Suppressor macrophage treated with lipopolysaccharide for 4 hours (primary cell): ENCODE results near the gene HARS1.
"Not testable (repeated sequence)": the region's sequence is repeated elsewhere in the genome, so short reads cannot be mapped to it uniquely, and the experiment has no call there.

Experiments used
- DNase-seq: peaks from one replicate; pipeline ENCODE4 v3.0.0-alpha.2; 2020

The HARS1 gene

DNA sequence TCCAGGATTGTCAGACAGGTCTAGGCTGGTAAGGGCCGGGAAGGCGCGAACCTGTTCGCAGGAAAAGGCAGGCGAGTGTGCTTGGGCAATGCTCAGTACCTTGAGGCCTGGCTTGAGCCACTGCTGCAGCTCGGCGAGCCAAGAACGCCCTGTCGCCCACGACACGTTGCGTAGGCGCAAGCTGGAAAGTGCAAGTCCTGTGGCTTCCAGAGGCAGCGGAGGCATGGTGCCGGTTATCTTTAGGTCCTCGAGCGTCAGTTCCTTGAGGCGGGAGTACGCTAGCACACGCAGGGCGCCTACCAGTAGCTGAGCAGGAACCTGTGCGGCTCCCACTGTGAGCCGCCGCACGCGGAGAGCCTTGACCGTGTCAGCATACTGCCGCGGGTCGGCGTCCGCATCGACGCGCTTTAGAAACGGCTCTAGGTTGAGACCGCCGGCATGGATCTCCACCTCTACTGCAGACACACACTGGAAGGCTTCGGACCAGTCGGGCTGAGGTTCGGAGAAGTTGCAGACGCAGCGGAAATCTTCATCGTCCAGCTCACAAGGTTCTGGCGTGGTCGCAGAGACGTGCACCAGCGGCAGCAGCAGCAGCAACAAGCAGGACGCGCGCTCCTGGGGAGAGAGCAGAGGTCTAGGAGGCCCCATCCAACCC is 58.7 kb downstream of the HARS1 start:
- peak; percentile 81 for DNase-seq

DNA sequence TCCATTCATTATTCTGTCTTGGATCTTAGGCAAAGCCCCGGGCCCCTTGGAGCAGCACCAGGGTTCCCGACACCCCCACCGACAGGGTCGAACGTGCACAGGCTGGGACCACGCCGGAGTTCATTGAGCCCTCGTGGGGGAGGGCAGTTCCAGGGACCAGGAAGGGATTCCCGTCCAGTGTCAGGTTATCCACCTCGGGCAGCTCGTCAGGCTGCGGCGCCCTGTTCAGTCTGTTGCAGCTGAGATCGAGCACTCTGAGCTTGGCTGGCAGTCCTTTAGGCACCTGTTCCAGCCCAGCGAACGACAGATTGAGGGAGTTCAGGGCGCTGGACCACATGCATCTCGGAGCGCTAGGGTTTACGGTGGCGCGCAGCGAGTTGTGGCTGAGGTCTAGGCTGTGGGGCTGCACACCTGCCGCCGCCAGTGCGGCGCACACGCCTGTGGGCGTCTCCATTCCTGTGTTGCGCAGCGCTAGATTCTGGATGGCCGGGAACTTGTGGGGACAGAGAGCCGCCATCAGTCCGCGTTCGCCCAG is 59.3 kb downstream of the HARS1 start:
- DNase-seq, result no peak

DNA sequence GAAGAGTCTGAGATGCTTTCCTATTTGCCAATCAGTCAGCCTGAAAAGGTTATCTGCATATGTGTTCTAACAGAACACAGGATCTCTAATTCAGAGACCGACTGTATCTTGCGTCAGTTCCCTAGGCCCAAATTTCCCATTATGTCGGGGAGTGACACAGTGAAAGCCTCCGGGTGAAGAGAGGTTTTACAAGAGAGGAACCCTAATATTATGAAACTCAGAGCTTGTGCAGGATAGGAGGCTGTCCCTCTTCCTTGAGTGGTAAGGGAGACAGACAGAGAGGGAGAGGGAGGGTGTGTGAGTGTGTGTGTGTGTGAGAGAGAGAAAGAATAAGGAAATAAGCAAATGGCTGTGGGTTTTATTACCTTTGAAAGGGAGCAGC is 60.1 kb downstream of the HARS1 start:
- DNase-seq, result peak; percentile 90

DNA sequence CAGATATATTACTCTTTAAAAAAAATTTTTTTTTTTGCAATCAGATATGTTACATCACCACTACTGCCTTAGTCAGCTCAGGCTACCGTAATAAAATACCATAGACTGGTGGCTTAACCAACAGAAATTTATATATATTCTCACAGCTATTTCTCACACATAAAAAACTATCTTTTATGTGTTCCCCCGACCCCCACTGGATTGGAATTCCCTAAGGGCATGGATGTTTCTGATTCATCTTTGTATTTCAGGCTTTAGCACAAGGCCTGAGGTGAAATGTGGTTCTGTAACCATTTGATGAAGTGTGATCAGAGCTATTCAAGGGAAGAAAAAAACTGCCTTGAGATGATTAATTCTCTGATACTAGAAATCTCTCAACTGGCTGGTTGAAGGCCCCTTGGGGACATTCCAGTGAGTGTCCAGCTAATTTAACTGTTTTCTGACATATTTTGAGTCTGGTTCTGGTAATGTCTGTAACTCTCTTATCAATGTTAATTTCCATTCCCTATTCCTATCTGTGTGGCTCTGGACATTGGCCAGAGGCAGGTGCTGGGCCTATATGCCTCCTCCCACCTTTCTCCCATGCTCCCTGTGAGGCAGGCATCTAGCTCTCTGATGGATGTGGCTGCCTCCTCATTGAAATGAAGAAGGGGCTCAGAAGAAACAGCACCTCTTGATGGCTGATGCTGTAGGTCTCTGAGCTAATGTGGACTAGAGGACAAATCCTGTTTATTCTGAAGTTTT is 60.7 kb downstream of the HARS1 start:
- DNase-seq, result peak; percentile 58

DNA sequence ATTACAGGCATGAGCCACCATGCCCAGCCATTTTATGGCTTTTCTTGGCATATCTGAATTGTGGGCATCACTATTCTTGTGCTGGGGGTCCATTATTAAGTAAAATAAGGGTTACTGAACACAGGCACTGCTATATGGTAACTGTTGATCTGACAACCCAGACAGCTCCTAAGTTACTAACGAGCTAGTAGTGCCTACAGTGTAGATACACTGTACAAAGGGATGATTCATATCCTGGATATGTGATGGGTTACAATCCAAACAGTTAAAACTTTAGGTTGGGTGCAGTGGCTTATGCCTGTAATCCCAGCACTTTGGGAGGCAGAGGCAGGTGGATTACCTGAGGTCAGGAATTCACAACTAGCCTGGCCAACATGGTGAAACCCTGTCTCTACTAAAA is 62.5 kb downstream of the HARS1 start:
- DNase-seq, result no peak

DNA sequence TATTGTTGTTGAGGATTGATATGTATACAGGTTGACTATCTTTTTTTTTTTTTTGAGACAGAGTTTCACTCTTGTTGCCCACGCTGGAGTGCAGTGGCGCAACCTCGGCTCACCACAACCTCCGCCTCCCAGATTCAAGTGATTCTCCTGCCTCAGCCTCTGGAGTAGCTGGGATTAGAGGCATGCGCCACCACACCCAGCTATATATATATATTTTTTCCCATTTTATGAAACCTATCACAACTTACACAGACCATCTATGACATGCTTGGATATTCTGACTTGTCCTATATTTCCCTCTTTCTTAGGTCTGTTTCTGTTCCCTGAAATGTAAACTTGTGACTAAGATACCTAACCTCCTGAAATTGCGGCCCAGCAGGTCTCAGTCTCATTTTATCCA is 63.2 kb downstream of the HARS1 start:
- no peak for DNase-seq

DNA sequence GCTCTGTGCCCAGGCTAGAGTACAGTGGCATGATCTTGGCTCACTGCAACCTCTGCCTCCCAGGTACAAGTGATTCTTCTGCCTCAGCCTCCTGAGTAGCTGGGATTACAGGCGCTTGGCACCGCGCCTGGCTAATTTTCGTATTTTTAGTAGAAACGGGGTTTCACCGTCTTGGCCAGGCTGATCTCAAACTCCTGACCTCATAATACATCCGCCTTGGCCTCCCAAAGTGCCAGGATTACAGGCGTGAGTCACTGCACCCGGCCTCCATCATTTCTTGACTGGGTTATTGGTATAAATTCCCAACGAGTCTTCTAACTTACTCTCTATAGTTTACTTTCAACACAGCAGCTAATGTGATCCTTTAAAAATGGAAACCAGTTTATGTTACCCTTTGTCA is 66.3 kb downstream of the HARS1 start:
- DNase-seq, result not testable (repeated sequence)
